Aorta (tissue), 5 donors: ENCODE measurements around the gene POLN. TPM values are rescaled to one million over a fixed set of nuclear protein-coding genes. Genes with fewer than 3 reads are reported as not detected.

Experiments used
- ATAC-seq: fragments of 200-7000 bp; cut with Tn5 transposase; one replicate; pipeline ENCODE4 v1.9.1; 2022; ENCODE audit warnings: moderate library complexity; ENCODE audit not compliant: low FRiP score
- DNase-seq, 2 donors: peaks; one replicate each; pipeline ENCODE4 v3.0.0-alpha.2; 2020
- H3K27ac ChIP-seq, 2 donors: one replicate each; pipeline ENCODE4 v1.5.1; 2013; ENCODE audit warnings: low read length in 2 of 2, mild to moderate bottlenecking in 2 of 2, moderate library complexity in 2 of 2, control low read depth in 1 of 2, inconsistent platforms in 1 of 2, low read depth in 1 of 2
- H3K27me3 ChIP-seq, 2 donors: one replicate each; pipeline ENCODE4 v1.6.1; 2013; ENCODE audit warnings: control low read depth in 1 of 2, low read length in 1 of 2, mild to moderate bottlenecking in 1 of 2, moderate library complexity in 1 of 2; ENCODE audit not compliant: insufficient read depth in 2 of 2, control insufficient read depth in 1 of 2
- H3K36me3 ChIP-seq, 2 donors: one replicate each; pipeline ENCODE4 v1.6.1; 2013; ENCODE audit warnings: control low read depth in 1 of 2, low read length in 1 of 2, mild to moderate bottlenecking in 1 of 2; ENCODE audit not compliant: insufficient read depth in 2 of 2, control insufficient read depth in 1 of 2
- H3K4me1 ChIP-seq, 2 donors: one replicate each; pipeline ENCODE4 v1.6.1; 2013; ENCODE audit warnings: low read length in 2 of 2, control low read depth in 1 of 2, mild to moderate bottlenecking in 1 of 2, moderate library complexity in 1 of 2; ENCODE audit not compliant: insufficient read depth in 2 of 2, control insufficient read depth in 1 of 2
- H3K4me3 ChIP-seq, 2 donors: one replicate each; pipeline ENCODE4 v1.5.1; 2013; ENCODE audit warnings: low read length in 2 of 2, control low read depth in 1 of 2, mild to moderate bottlenecking in 1 of 2
- H3K9me3 ChIP-seq: one replicate; pipeline ENCODE4 v1.6.1; 2013; ENCODE audit warnings: mild to moderate bottlenecking, low read length; ENCODE audit not compliant: control insufficient read depth
- WGBS, 2 donors: extraction: QIAGEN DNeasy Blood & Tissue Kit; methylation state at CpG; one replicate each; pipeline ENCODE4 v1.1.7; 2013; 5-methylcytosine and 5-hydroxymethylcytosine counted together
- intact Hi-C, 2 donors: fragments of 100-400 bp; cut with DNase I; formaldehyde crosslinking; loops; one replicate each; pipeline versions ENCODE4 v1.14.2 to v1.15.0; 2022
- polyA plus RNA-seq, 2 donors: library from polyadenylated mRNA; stranded (reverse); fragments of 200-250 nt; gene quantifications; one replicate each; pipeline ENCODE4 v1.2.3, GENCODE V29; 2013
- total RNA-seq, 2 donors: library from RNA; stranded (reverse); fragmentation: NEBNext Ultra II Directional; extraction: Animal tissue kit (Norgen Biotek cat#: 25700); gene quantifications; one replicate each; pipeline ENCODE4 v1.2.1, GENCODE V29; 2021
- donor health status: healthy with polysubstance abuse.
- donor health status: Bipolar disorder and iron deficiency.
- donor health status: DM: no; HTN: no; CAD: no.
- donor health status: DM: no; HTN: no; CAD: no.
- donor health status: DM: yes; HTN: yes; CAD: no.

Gene POLN
- total and polyA plus RNA-seq, 4 donors: 3.2 to 7.0 (median 6.6) TPM; not detected in 1

DNA sequence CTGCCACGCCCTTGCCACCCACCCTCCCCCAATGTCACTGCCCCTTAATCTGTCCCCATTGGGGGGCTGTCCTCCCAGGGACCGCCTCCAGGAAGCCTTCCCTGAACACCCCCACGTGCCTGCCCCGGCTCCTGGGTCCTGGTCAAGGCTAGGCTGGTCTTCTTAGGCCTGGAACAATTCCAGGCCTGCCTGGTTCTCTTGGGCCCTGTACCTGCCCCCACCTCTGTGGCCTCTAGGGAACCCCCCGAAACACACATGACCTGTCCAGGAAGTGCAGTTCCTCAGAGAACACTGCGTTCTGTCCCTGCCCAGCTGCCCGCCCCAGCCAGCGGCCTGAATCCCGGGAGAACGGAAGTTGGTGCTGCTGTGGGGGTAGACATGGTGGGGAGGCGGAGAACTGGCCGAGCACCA, 14.9 kb upstream of the POLN start:
- no peaks in the 10 kb centered on the region for H3K9me3 ChIP-seq
- 24% methylated on average over 12 of the region's 12 CpGs for WGBS, 2 donors
- peak overlapping the region; percentile 20 to 78 for H3K27ac ChIP-seq
- intact Hi-C loops: loop anchor here in 1 of 2 donors (10.0 kb wide), 1 partner anchor 208 kb away; the partner anchor contains the start of gene RNF4
- no peak overlapping the region for H3K4me3 ChIP-seq
- ATAC-seq: peak; percentile 36
- no peaks in the 10 kb centered on the region for H3K36me3 ChIP-seq
- no peaks in the 10 kb centered on the region for H3K27me3 ChIP-seq
- peak; percentile 74 to 81 for DNase-seq
- H3K4me1 ChIP-seq: no peaks in the 10 kb centered on the region

DNA sequence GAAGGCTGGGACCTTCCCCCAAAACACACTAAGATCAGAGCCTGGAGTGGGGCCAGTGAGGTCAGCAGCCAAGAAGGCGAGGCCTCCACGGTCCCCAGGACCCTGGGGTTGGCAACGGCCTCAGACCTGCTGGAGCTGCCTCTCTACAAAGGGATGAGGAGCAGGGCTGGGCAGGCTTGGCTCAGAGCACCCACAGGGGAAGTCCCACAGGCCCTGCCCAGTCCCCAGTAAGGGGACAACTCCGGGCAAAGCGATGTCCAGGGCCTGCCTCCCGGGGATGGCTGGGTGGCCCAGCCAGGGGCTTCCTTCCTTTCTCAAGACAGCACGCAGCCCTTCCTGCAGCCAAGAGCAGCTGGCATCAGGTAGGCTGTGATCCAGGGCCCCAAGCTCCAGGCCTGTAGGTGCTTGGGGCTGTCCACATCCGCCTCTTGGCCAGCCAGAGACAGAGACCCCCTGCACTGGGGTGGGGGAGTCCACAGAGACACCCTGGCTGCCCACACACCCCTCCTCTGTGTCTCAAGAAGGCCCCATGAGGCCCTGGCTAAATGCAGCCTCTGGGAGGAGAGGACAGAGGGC, 14.3 kb upstream of the POLN start:
- no peak overlapping the region for H3K4me3 ChIP-seq
- H3K36me3 ChIP-seq: peaks cover 0 to 2% of the 10 kb centered on the region in 2 donors
- DNase-seq (peak; percentile 63 to 77), ATAC-seq (peak; percentile 45)
- WGBS, 2 donors: 5 to 12% methylated on average over 7 to 8 of the region's 8 CpGs
- H3K27me3 ChIP-seq: no peaks in the 10 kb centered on the region
- H3K27ac ChIP-seq: peak overlapping the region; percentile 20 to 76
- intact Hi-C loops: loop anchor here in 1 of 2 donors (10.0 kb wide), 1 partner anchor 209 kb away; the partner anchor contains the start of gene RNF4
- H3K4me1 ChIP-seq: no peaks in the 10 kb centered on the region
- H3K9me3 ChIP-seq: no peaks in the 10 kb centered on the region

DNA sequence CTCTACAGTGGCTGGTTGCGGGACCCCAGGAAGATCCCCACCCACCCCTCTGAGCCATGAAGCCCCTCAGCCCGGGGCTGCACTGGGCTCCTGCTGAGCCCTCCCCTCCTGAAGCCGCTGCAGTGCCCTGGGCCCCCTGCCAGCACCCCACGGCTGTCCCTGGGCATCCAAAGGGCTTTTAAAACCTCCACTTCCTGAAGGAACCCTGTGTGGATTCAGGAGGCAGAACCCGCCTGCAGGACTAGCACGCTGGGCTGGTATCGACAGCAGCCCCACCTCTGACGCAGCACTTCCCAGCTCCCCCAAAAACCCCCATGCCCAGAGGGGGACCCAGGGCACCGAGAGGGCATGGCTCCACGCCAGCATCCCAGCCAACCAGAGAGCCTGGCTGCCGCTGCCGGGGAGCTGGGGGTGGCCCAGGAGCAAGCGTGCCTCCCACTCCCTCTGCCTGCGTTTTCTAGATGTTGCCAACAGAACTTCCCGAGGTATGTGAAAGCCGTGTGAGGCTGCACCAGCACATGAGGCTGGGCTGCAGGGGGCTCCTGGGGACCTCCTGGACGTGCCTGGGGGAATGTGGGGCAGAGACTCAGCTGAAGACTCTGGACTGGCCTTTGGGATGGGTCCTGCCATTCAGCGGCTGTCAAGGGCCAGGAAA, 13.7 kb upstream of the POLN start:
- no peak overlapping the region for H3K4me3 ChIP-seq
- peak; percentile 56 to 81 for DNase-seq
- H3K36me3 ChIP-seq: peaks cover 0 to 6% of the 10 kb centered on the region in 2 donors
- WGBS, 2 donors: 4 to 8% methylated on average over 18 of the region's 18 CpGs
- H3K27me3 ChIP-seq: no peaks in the 10 kb centered on the region
- peak; percentile 43 for ATAC-seq
- H3K9me3 ChIP-seq: no peaks in the 10 kb centered on the region
- no peaks in the 10 kb centered on the region for H3K4me1 ChIP-seq
- intact Hi-C loops: loop anchor here in 1 of 2 donors (10.0 kb wide), 1 partner anchor 209 kb away; the partner anchor contains the start of gene RNF4
- H3K27ac ChIP-seq: peak overlapping the region in 1 of 2 donors; percentile 76

DNA sequence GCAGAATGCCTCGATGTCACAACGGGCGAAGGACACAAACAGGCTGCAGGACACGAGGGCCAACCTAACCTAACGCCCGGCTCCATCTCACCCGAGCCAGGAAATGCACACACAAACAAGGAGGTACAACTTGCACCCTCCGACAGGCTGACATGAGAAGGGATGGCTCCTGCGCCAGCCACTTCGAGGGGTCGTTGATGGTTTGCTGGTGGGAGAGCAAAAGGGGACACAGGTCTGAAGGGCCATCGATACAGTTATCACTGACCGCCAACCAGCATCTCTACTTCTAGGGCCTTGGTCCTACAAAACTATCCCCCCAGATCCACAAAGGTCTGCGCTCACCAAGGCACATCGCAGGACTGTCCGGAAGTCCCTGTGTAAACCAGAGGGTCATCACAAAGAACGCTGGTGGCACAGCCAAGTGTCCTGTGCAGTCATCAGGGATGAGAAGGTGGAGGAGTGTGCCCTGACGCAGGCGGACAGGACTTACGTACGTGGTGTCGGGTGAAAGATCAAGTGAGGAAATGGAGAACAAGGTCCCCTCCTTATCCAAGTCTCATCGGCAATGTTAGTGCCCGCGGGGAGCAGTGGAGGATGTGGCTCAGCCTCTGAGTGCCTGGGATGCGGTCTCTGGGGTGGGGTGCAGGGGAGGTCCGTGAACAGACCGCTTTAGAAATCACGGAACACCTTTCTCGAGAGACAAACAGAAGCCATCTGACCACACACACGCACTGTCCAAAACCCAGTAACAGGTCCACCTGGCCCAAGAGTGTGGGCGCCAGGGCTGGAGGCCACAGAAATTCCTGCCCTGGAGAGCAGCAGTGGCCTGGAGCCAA, 13.0 kb upstream of the POLN start:
- Histone ChIP-seq H3K27me3 (no peaks in the 10 kb centered on the region), H3K4me3 (no peak overlapping the region), H3K27ac (no peak overlapping the region), H3K4me1 (no peaks in the 10 kb centered on the region), H3K9me3 (no peaks in the 10 kb centered on the region), H3K36me3 (peaks cover 0 to 7% of the 10 kb centered on the region in 2 donors)
- WGBS, 2 donors: 82 to 84% methylated on average over 32 of the region's 32 CpGs
- ATAC-seq (no peak), DNase-seq (peak; percentile 37 to 66)
- intact Hi-C loops: loop anchor here in 1 of 2 donors (10.0 kb wide), 1 partner anchor 210 kb away; the partner anchor contains the start of gene RNF4

DNA sequence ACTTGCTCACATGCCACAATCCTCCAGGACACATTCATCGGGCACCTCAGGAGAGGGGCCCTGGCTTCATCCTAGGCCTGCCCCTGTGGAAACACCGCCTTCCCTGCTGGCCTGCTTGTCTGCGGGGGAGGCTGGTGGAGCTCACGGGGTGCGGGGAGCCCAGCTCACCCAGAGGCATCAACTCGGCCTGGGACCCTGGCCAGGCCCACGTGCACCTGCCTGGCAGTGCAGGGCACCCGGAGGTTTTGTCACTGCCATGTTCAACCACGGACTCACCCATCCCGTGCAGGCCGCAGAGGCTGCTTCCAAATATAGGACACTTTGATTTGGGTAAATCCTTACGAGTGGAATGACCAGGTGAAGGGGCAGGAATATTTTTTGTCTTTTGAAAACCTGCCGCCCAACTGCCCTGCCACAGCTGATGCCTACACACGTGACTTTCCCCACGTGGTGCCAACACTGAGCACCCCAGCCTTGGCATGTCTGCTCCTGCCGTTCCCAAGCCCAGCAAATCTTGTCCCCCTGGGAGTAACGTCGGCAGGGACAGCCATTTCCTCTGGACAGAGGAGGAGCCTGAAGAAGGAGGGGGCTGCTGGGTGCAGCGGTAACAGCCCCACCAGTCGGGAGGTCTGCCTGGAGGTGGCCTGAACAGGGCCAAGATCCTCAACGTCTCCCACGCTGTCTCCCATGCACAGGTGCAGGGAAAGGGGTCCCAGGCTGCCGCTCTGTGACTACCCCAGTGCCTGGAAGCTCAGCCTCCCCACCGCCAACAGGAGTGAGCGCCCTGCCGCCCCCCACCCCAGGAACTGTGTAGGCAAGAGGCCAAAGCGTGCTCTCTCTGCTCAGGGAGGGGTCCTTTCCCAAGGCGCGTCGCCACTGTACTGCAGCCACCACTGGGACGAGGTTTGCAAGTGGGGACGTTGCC, 11.5 kb upstream of the POLN start:
- ATAC-seq: no peak
- Histone ChIP-seq H3K36me3 (peaks cover 0 to 11% of the 10 kb centered on the region in 2 donors), H3K4me3 (no peak overlapping the region), H3K27ac (no peak overlapping the region), H3K9me3 (no peaks in the 10 kb centered on the region), H3K27me3 (no peaks in the 10 kb centered on the region), H3K4me1 (no peaks in the 10 kb centered on the region)
- intact Hi-C loops: loop anchor here in 1 of 2 donors (10.0 kb wide), 1 partner anchor 211 kb away; the partner anchor contains the start of gene RNF4
- 61 to 68% methylated on average over 32 of the region's 32 CpGs for WGBS, 2 donors
- DNase-seq: peak; percentile 47 to 55

DNA sequence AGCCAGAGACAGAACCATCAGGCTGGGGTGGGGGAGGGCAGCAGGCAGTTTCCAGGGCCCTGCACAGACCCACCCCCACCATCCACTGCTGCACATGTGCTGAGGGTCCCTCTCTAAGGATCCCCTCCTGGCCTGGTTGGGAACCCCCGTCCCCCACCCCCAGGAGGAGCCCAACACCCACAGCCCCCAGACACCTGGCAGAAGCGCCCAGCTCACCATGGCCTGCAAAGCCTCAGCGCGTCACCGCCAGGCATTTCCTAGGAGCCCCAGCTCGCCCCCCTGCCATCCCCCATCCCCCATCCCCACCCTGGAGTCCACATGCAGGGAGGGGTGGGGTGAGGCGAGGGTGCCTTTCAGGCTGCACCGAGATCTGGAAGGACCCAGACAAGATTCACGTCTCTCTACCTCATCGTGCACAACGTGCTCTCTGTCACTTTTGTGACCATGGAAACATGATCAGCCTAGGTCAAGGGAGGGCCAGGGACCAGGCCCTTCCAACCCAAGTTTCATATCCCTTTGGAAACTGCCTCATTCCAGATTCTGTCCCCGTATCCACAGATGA, 10.7 kb upstream of the POLN start:
- DNase-seq (peak; percentile 41 to 48), ATAC-seq (no peak)
- Histone ChIP-seq H3K27ac (no peak overlapping the region), H3K4me1 (no peaks in the 10 kb centered on the region), H3K27me3 (no peaks in the 10 kb centered on the region), H3K36me3 (peaks cover 0 to 11% of the 10 kb centered on the region in 2 donors), H3K9me3 (no peaks in the 10 kb centered on the region), H3K4me3 (no peak overlapping the region)
- intact Hi-C loops: loop anchor here in 1 of 2 donors (10.0 kb wide), 1 partner anchor 212 kb away; the partner anchor contains the start of gene RNF4
- 75 to 80% methylated on average over 11 to 12 of the region's 12 CpGs for WGBS, 2 donors

DNA sequence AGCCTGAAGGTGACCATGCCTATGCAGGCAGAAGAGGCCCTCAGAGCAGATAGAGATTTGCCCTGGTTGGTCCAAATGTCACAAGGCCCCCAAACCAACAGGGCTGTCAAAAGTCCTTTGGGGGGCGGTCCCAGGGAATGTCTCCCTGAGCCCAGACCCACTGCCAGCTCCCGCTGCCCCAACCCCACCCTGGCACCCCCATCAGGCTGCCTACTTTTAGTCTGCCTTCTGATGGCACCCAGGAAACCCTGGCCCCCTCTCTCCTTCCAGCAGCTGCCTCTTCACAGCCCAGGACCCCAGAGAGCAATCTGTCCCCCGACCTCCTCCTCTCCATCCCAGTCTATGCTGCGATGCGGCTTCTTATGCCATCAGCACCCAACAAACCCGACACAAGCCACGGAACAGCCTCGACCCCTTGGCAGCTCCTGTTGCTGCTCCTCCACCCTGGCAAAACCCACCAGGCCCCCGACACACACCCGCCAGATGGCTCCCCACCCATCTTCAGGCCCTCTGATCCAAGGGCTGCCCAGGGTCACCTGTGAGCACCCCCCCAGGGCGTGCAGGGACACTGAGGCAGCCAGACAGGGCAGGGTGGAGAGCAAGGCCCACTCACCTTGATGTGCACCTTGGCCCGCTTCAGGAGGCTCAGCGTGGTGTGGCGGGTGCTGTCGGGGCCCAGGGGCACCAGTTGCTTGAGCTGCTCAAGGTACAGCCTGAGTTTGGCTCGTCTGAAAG, 10.0 kb upstream of the POLN start:
- Histone ChIP-seq H3K36me3 (peaks cover 0 to 11% of the 10 kb centered on the region in 2 donors), H3K27me3 (no peaks in the 10 kb centered on the region), H3K27ac (no peak overlapping the region), H3K4me3 (no peak overlapping the region), H3K9me3 (no peaks in the 10 kb centered on the region), H3K4me1 (no peaks in the 10 kb centered on the region)
- intact Hi-C loops: loop anchor here in 1 of 2 donors (10.0 kb wide), 1 partner anchor 213 kb away; the partner anchor contains the start of gene RNF4
- ATAC-seq (no peak), DNase-seq (peak in 1 of 2 donors; percentile 42)
- WGBS, 2 donors: 88 to 90% methylated on average over 16 of the region's 16 CpGs
